CD14-positive monocyte (primary cell): ENCODE measurements around the gene PLA2G4F. TPM values are rescaled to one million over a fixed set of nuclear protein-coding genes. Genes with fewer than 3 reads are reported as not detected.

Experiments used
- DNase-seq, 3 donors: peaks; one replicate each; pipeline ENCODE4 v3.0.0-alpha.2; 2011 to 2022
- H2AFZ ChIP-seq: 2 replicates; pipeline ENCODE4 v1.6.0; 2012; ENCODE audit warnings: mild to moderate bottlenecking, low read depth, low read length, inconsistent platforms; ENCODE audit not compliant: insufficient read depth, poor library complexity, severe bottlenecking
- H3K27ac ChIP-seq, 2 donors: 1 replicate in 1 of 2; 2 replicates in 1 of 2; pipeline ENCODE4 v1.5.1; 2012 to 2013; ENCODE audit warnings: low read length in 2 of 2, control low read depth in 1 of 2, inconsistent platforms in 1 of 2, low read depth in 1 of 2, mild to moderate bottlenecking in 1 of 2
- H3K27me3 ChIP-seq, 2 donors: one replicate each; pipeline versions ENCODE4 v1.6.0 to v1.6.1; 2011 to 2013; ENCODE audit warnings: low read length in 2 of 2; ENCODE audit not compliant: control insufficient read depth in 2 of 2, insufficient read depth in 2 of 2
- H3K36me3 ChIP-seq, 2 donors: replicated peaks in 1 of 2; 1 replicate in 1 of 2; 2 replicates in 1 of 2; pipeline versions ENCODE4 v1.5.1 to v1.6.1; 2012 to 2013; ENCODE audit warnings: low read length in 2 of 2, control low read depth in 1 of 2, inconsistent platforms in 1 of 2, mild to moderate bottlenecking in 1 of 2; ENCODE audit not compliant: insufficient read depth in 2 of 2, control insufficient read depth in 1 of 2
- H3K4me1 ChIP-seq, 2 donors: 1 replicate in 1 of 2; 2 replicates in 1 of 2; pipeline versions ENCODE4 v1.5.1 to v1.6.1; 2012 to 2013; ENCODE audit warnings: low read length in 2 of 2, control low read depth in 1 of 2, inconsistent platforms in 1 of 2, mild to moderate bottlenecking in 1 of 2, moderate library complexity in 1 of 2; ENCODE audit not compliant: insufficient read depth in 2 of 2, control insufficient read depth in 1 of 2
- H3K4me2 ChIP-seq: replicated peaks from 2 replicates; pipeline ENCODE3; 2012; ENCODE audit warnings: low read length, moderate library complexity, mild to moderate bottlenecking; ENCODE audit not compliant: poor library complexity, severe bottlenecking; ENCODE audit errors: extremely low read depth
- H3K4me3 ChIP-seq, 3 experiments: fragments of 200-600 bp in 1 of 3; sonication (generic) in 1 of 3; replicated peaks in 1 of 3; 1 replicate in 2 of 3; 2 replicates in 1 of 3; pipeline ENCODE4 v1.5.1; 2011 to 2013; ENCODE audit warnings: low read length in 3 of 3, mild to moderate bottlenecking in 3 of 3, control low read depth in 2 of 3, low read depth in 2 of 3, inconsistent platforms in 1 of 3, moderate library complexity in 1 of 3
- H3K79me2 ChIP-seq: 2 replicates; pipeline ENCODE4 v1.6.0; 2012; ENCODE audit warnings: mild to moderate bottlenecking, control low read depth, inconsistent platforms, low read length, moderate library complexity; ENCODE audit not compliant: insufficient read depth
- H3K9ac ChIP-seq: 2 replicates; pipeline ENCODE4 v1.6.0; 2017; ENCODE audit warnings: low read length, mild to moderate bottlenecking; ENCODE audit not compliant: insufficient read depth, poor library complexity, severe bottlenecking
- H3K9me3 ChIP-seq, 2 donors: replicated peaks in 1 of 2; 1 replicate in 1 of 2; 2 replicates in 1 of 2; pipeline versions ENCODE4 v1.5.1 to v1.6.1; 2012 to 2013; ENCODE audit warnings: low read length in 2 of 2, control low read depth in 1 of 2; ENCODE audit not compliant: control insufficient read depth in 1 of 2, insufficient read depth in 1 of 2
- H4K20me1 ChIP-seq: 2 replicates; pipeline ENCODE4 v1.6.0; 2012; ENCODE audit warnings: mild to moderate bottlenecking, low read length, control low read depth, moderate library complexity; ENCODE audit not compliant: insufficient read depth
- H3K27ac Mint-ChIP-seq, 7 donors: one replicate each; pipeline ENCODE4 v1.8.0; 2020; ENCODE audit warnings: mild to moderate bottlenecking in 7 of 7, mixed read lengths in 7 of 7, moderate library complexity in 6 of 7, inconsistent platforms in 2 of 7
- H3K27me3 Mint-ChIP-seq, 3 donors: one replicate each; pipeline ENCODE4 v1.8.0; 2021 to 2022; ENCODE audit warnings: low read depth in 3 of 3, mild to moderate bottlenecking in 3 of 3, mixed read lengths in 3 of 3, moderate library complexity in 3 of 3, inconsistent platforms in 1 of 3
- H3K36me3 Mint-ChIP-seq, 2 donors: one replicate each; pipeline ENCODE4 v1.8.0; 2020; ENCODE audit warnings: mixed read lengths in 2 of 2, inconsistent platforms in 1 of 2, mild to moderate bottlenecking in 1 of 2
- H3K4me1 Mint-ChIP-seq: one replicate; pipeline ENCODE4 v1.8.0; 2020; ENCODE audit warnings: mild to moderate bottlenecking, mixed read lengths
- H3K4me3 Mint-ChIP-seq, 2 donors: one replicate each; pipeline ENCODE4 v1.8.0; 2020; ENCODE audit warnings: mild to moderate bottlenecking in 2 of 2, mixed read lengths in 2 of 2, moderate library complexity in 1 of 2
- H3K9me3 Mint-ChIP-seq, 7 donors: one replicate each; pipeline ENCODE4 v1.8.0; 2020 to 2022; ENCODE audit warnings: mixed read lengths in 7 of 7, mild to moderate bottlenecking in 6 of 7, moderate library complexity in 6 of 7, inconsistent platforms in 2 of 7
- WGBS: methylation state at CpG from one replicate; pipeline ENCODE4 v1.1.5; 2013; ENCODE audit warnings: missing lambda C conversion rate; ENCODE audit not compliant: insufficient coverage; 5-methylcytosine and 5-hydroxymethylcytosine counted together
- intact Hi-C, 2 donors: fragments of 100-400 bp; cut with micrococcal nuclease; formaldehyde crosslinking; loops; one replicate each; pipeline versions ENCODE4 v1.15.0 to v1.15.1; 2023
- polyA plus RNA-seq, 3 donors: library from polyadenylated mRNA; depleted of rRNA in 1 of 3; unstranded in 2 of 3; stranded (reverse) in 1 of 3; fragments of 300-500 nt in 2 of 3; fragments of >200 nt in 1 of 3; fragmentation: Illumina TruSeq in 2 of 3; gene quantifications; 1 replicate in 2 of 3; 2 replicates in 1 of 3; pipeline ENCODE4 v1.2.3, GENCODE V29; 2012 to 2021
- TF ChIP-seq, protein P1 (sequence below): fragments of 200-600 bp; IDR thresholded peaks from one replicate; pipeline ENCODE4 v1.8.0; 2022; ENCODE audit warnings: antibody characterized with exemption, mild to moderate bottlenecking

Gene PLA2G4F
- polyA plus RNA-seq, 3 donors, result not detected

DNA sequence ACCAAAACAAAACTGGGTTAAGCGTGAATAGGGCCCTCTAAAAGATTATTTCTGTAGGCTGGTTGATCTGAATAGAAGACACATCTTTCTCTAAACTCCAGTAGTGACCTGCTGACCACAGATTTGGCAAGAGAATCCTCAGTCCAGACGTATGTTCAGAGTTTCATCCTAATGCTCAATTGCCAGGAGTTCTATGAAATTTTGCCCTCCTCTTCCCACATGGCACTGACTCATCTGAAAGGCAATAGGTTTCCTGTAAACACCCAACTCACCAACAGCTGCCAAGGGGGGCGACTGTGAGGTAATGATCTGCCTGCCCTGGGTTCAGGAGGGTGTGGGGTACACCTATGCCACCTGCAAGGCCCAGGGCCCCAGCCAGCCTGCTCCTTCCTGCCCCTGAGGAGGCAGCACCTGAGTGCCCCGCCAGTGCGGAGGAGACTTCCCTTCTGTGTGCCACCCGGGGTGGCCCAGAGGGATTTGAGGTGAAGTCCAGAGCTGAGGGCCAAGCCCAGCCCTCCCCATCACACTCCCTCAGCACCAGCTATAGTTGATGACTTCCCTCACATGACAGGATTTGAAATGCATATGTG, 53.7 kb downstream of the PLA2G4F start:
- Histone ChIP-seq H2AFZ (no peak overlapping the region), H3K9ac (no peak overlapping the region), H3K27ac (no peak overlapping the region), H3K79me2 (no peaks in the 10 kb centered on the region), H3K4me2 (no peak overlapping the region), H3K9me3 (no peaks in the 10 kb centered on the region), H3K36me3 (no peaks in the 10 kb centered on the region), H4K20me1 (no peaks in the 10 kb centered on the region), H3K27me3 (no peaks in the 10 kb centered on the region), H3K4me3 (no peak overlapping the region), H3K4me1 (peaks cover 50 to 53% of the 10 kb centered on the region in 2 donors)
- H3K27ac Mint-ChIP-seq, result peak overlapping the region in 1 of 7 donors; percentile 40
- no peaks in the 10 kb centered on the region for H3K36me3 Mint-ChIP-seq
- TF ChIP-seq, protein P1, sequence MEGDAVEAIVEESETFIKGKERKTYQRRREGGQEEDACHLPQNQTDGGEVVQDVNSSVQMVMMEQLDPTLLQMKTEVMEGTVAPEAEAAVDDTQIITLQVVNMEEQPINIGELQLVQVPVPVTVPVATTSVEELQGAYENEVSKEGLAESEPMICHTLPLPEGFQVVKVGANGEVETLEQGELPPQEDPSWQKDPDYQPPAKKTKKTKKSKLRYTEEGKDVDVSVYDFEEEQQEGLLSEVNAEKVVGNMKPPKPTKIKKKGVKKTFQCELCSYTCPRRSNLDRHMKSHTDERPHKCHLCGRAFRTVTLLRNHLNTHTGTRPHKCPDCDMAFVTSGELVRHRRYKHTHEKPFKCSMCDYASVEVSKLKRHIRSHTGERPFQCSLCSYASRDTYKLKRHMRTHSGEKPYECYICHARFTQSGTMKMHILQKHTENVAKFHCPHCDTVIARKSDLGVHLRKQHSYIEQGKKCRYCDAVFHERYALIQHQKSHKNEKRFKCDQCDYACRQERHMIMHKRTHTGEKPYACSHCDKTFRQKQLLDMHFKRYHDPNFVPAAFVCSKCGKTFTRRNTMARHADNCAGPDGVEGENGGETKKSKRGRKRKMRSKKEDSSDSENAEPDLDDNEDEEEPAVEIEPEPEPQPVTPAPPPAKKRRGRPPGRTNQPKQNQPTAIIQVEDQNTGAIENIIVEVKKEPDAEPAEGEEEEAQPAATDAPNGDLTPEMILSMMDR, result no peak
- DNase-seq, result no peak
- H3K4me3 Mint-ChIP-seq, result no peak overlapping the region
- H3K9me3 Mint-ChIP-seq, result no peaks in the 10 kb centered on the region
- intact Hi-C loops, result no loop called here
- no CpG with 5 or more reads among the region's 6 CpGs for WGBS
- H3K27me3 Mint-ChIP-seq, result no peaks in the 10 kb centered on the region
- peaks cover 54% of the 10 kb centered on the region for H3K4me1 Mint-ChIP-seq

DNA sequence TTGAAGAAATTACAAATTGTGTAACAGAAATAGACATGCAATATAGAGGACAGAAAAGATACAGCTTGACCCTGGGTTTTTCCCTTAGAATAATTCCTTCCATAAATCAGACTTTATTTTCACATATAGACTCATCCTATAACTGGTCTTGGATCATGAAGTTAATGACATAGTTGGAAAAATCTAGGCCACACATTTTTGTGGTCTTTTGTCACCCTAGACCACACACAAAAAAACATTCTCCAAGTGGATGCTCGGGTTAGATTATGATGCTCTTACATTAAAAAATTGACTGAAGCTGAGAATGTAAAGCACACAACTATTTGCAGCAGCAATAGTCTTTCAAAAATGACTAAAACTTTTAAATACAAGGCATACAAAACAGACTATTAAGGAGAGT, 54.6 kb downstream of the PLA2G4F start:
- Histone ChIP-seq H2AFZ (no peak overlapping the region), H3K36me3 (no peaks in the 10 kb centered on the region), H3K27me3 (no peaks in the 10 kb centered on the region), H3K4me1 (peaks cover 44 to 46% of the 10 kb centered on the region in 2 donors), H3K4me3 (no peak overlapping the region), H3K79me2 (no peaks in the 10 kb centered on the region), H3K27ac (no peak overlapping the region), H3K9ac (no peak overlapping the region), H4K20me1 (no peaks in the 10 kb centered on the region), H3K4me2 (no peak overlapping the region), H3K9me3 (no peaks in the 10 kb centered on the region)
- Mint-ChIP-seq H3K9me3 (peaks cover 0 to 1% (median 0%) of the 10 kb centered on the region in 7 donors), H3K4me3 (no peak overlapping the region), H3K27ac (no peak overlapping the region), H3K36me3 (no peaks in the 10 kb centered on the region), H3K4me1 (peaks cover 48% of the 10 kb centered on the region), H3K27me3 (peaks cover 0 to 2% (median 1%) of the 10 kb centered on the region in 3 donors)
- intact Hi-C loops, result no loop called here
- DNase-seq, result no peak
- TF ChIP-seq, protein P1, result no peak
- no CpG with 5 or more reads among the region's 1 CpG for WGBS
